Esophagus squamous epithelium (tissue), 5 donors: ENCODE data around the gene NEUROG1. TPM values are rescaled to one million over a fixed set of nuclear protein-coding genes. Genes with fewer than 3 reads are reported as not detected.

Source experiments
- DNase-seq: peaks from one replicate; lab custom pipeline; 2025; lab: John Stamatoyannopoulos, UW
- H3K27ac ChIP-seq, 4 donors: fragments of 200-600 bp; sonication (generic); one replicate each; pipeline ENCODE4 v1.5.1; 2016 to 2019; ENCODE audit warnings: mild to moderate bottlenecking in 1 of 4
- H3K27me3 ChIP-seq, 4 donors: fragments of 200-600 bp; sonication (generic); 1 replicate in 3 of 4; 2 replicates in 1 of 4; pipeline versions ENCODE4 v1.5.1 to v1.6.0; 2017 to 2021; ENCODE audit warnings: antibody characterized with exemption in 1 of 4
- H3K36me3 ChIP-seq, 3 donors: fragments of 200-600 bp; sonication (generic); one replicate each; pipeline ENCODE4 v1.5.1; 2016 to 2019
- H3K4me1 ChIP-seq, 3 donors: fragments of 200-600 bp; sonication (generic); one replicate each; pipeline ENCODE4 v1.5.1; 2017 to 2019
- H3K4me3 ChIP-seq, 4 donors: fragments of 200-600 bp; sonication (generic); 1 replicate in 3 of 4; 2 replicates in 1 of 4; pipeline ENCODE4 v1.5.1; 2016 to 2019; ENCODE audit warnings: mild to moderate bottlenecking in 2 of 4, moderate library complexity in 1 of 4
- H3K9me3 ChIP-seq, 3 donors: fragments of 200-600 bp; sonication (generic); one replicate each; pipeline ENCODE4 v1.5.1; 2016 to 2019
- CTCF ChIP-seq, 6 experiments: fragments of 450-650 bp in 4 of 6; fragments of 200-600 bp in 2 of 6; sonication (generic) in 2 of 6; IDR thresholded peaks; one replicate each; pipeline ENCODE4 v1.5.1; 2016 to 2019; ENCODE audit warnings: antibody characterized with exemption in 6 of 6, mild to moderate bottlenecking in 4 of 6, moderate library complexity in 4 of 6
- POLR2A ChIP-seq, 4 donors: fragments of 450-650 bp; IDR thresholded peaks; one replicate each; pipeline ENCODE4 v1.6.1; 2017; ENCODE audit warnings: antibody characterized with exemption in 4 of 4, mild to moderate bottlenecking in 4 of 4, moderate library complexity in 3 of 4
- WGBS, 2 donors: methylation state at CpG; one replicate each; pipeline ENCODE4 v1.1.5; 2018; 5-methylcytosine and 5-hydroxymethylcytosine counted together
- intact Hi-C: fragments of 100-400 bp; cut with DNase I; formaldehyde crosslinking; loops from one replicate; pipeline ENCODE4 v1.15.0; 2022
- total RNA-seq, 4 donors: library from RNA; depleted of rRNA; stranded (reverse); fragments of >200 nt; gene quantifications; one replicate each; pipeline ENCODE4 v1.1.0, GENCODE V29; 2016
- donor health status: DM: yes; HTN: yes; CAD: no.

The NEUROG1 gene
- total RNA-seq, 4 donors from 2014 or later: not detected

GRCh38 chr5:135521964-135522363, 13.8 kb downstream of the NEUROG1 start:
- Histone ChIP-seq H3K4me1 (no peaks in the 10 kb centered on the region), H3K36me3 (no peaks in the 10 kb centered on the region), H3K27me3 (peaks cover 0 to 37% (median 0%) of the 10 kb centered on the region in 4 donors), H3K27ac (no peak overlapping the region), H3K9me3 (no peaks in the 10 kb centered on the region), H3K4me3 (no peak overlapping the region)
- TF ChIP-seq CTCF (IDR thresholded peaks at IDR 0.05) (no peak), POLR2A (IDR thresholded peaks at IDR 0.05) (no peak)
- DNase-seq: no peak
- WGBS, 2 donors: 50 to 52% methylated on average over 2 of the region's 2 CpGs
- intact Hi-C loops: no loop called here

- no peak for DNase-seq
- Histone ChIP-seq H3K36me3 (no peaks in the 10 kb centered on the region), H3K27me3 (peaks cover 0 to 14% (median 0%) of the 10 kb centered on the region in 4 donors), H3K4me3 (no peak overlapping the region), H3K9me3 (no peaks in the 10 kb centered on the region), H3K4me1 (no peaks in the 10 kb centered on the region), H3K27ac (no peak overlapping the region)
- TF ChIP-seq CTCF (IDR thresholded peaks at IDR 0.05) (no peak), POLR2A (IDR thresholded peaks at IDR 0.05) (no peak)
- 83 to 92% methylated on average over 4 of the region's 4 CpGs for WGBS, 2 donors
- intact Hi-C loops: no loop called here
These were observed 18.1 kb downstream of the NEUROG1 start for GRCh38 chr5:135517631-135518030.

GRCh38 chr5:135514116-135514515, 21.6 kb downstream of the NEUROG1 start:
- 90 to 97% methylated on average over 3 of the region's 3 CpGs for WGBS, 2 donors
- DNase-seq: no peak
- peaks cover 0 to 2% (median 0%) of the 10 kb centered on the region in 3 donors for H3K4me1 ChIP-seq
- H3K27ac ChIP-seq: no peak overlapping the region
- no peak overlapping the region for H3K4me3 ChIP-seq
- TF ChIP-seq POLR2A (IDR thresholded peaks at IDR 0.05) (no peak), CTCF (IDR thresholded peaks at IDR 0.05) (no peak)
- H3K27me3 ChIP-seq: peaks cover 0 to 17% (median 0%) of the 10 kb centered on the region in 4 donors
- H3K36me3 ChIP-seq: no peaks in the 10 kb centered on the region
- intact Hi-C loops: no loop called here
- H3K9me3 ChIP-seq: no peaks in the 10 kb centered on the region

- Histone ChIP-seq H3K4me1 (peaks cover 0 to 15% (median 0%) of the 10 kb centered on the region in 3 donors), H3K36me3 (no peaks in the 10 kb centered on the region), H3K4me3 (no peak overlapping the region), H3K9me3 (no peaks in the 10 kb centered on the region), H3K27ac (no peak overlapping the region), H3K27me3 (peaks cover 0 to 32% (median 0%) of the 10 kb centered on the region in 4 donors)
- intact Hi-C loops: no loop called here
- TF ChIP-seq CTCF (IDR thresholded peaks at IDR 0.05): no peak
- TF ChIP-seq POLR2A (IDR thresholded peaks at IDR 0.05): no peak
- 21 to 25% methylated on average over 1 of the region's 1 CpG for WGBS, 2 donors
- DNase-seq: no peak
These were observed 23.8 kb downstream of the NEUROG1 start for GRCh38 chr5:135511761-135512575.

- no peaks in the 10 kb centered on the region for H3K9me3 ChIP-seq
- H3K4me3 ChIP-seq: no peak overlapping the region
- peaks cover 0 to 30% (median 0%) of the 10 kb centered on the region in 3 donors for H3K4me1 ChIP-seq
- no peaks in the 10 kb centered on the region for H3K36me3 ChIP-seq
- no peak for TF ChIP-seq POLR2A (IDR thresholded peaks at IDR 0.05)
- TF ChIP-seq CTCF (IDR thresholded peaks at IDR 0.05): no peak
- peaks cover 0 to 42% (median 0%) of the 10 kb centered on the region in 4 donors for H3K27me3 ChIP-seq
- no peak overlapping the region for H3K27ac ChIP-seq
- intact Hi-C loops: no loop called here
- no peak for DNase-seq
- 73 to 82% methylated on average over 6 of the region's 6 CpGs for WGBS, 2 donors
These were observed 25.8 kb downstream of the NEUROG1 start for GRCh38 chr5:135509995-135510394.
